NCI-H446 (cell line): Measurements from ENCODE around the gene LTBR.

ENCODE experiments used
- DNase-seq, 2 experiments: peaks; one replicate each; lab custom pipeline; 2025; lab: John Stamatoyannopoulos, UW

The LTBR gene

DNA sequence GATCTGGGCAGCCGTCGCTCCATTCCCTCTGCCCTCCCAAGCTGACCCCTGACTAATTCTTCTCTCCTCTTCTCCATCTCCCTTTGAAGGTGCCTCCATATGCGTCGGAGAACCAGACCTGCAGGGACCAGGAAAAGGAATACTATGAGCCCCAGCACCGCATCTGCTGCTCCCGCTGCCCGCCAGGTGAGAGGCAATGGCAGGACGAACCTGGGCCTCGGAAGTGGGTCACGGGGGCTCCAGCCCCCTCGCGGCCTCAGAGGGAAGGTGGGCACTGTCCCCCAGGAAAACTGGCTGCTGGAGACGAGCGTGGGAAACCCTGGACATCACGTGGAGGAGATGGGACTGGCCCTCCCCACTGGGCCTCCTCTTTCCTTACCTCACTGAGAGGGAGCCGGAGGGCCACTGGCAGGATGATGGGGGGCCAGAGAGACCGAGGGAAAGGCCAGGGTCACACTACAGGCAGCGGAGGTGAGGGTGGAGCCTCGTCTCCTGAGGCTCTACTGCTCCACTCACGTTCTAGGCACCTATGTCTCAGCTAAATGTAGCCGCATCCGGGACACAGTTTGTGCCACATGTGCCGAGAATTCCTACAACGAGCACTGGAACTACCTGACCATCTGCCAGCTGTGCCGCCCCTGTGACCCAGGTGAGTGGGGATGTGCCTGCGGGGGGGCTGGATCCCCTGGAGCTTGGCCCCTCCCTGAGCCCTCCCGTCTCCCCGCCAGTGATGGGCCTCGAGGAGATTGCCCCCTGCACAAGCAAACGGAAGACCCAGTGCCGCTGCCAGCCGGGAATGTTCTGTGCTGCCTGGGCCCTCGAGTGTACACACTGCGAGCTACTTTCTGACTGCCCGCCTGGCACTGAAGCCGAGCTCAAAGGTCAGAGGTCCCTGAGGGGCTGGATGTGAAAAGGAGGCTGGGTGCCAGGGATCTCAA lies 806 bp downstream of the LTBR start:
- no peak for DNase-seq

DNA sequence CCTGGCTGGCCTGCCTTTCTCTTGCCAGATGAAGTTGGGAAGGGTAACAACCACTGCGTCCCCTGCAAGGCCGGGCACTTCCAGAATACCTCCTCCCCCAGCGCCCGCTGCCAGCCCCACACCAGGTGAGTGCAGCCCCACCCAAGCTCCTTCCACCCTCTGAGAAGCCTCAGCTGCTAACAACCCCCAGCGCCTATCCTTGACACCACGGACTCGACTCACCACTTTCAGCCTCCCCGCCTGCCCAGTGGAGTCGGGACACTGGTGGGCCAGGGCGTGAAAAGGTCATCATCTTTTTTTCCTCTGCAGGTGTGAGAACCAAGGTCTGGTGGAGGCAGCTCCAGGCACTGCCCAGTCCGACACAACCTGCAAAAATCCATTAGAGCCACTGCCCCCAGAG lies 2.1 kb downstream of the LTBR start:
- DNase-seq, result no peak

DNA sequence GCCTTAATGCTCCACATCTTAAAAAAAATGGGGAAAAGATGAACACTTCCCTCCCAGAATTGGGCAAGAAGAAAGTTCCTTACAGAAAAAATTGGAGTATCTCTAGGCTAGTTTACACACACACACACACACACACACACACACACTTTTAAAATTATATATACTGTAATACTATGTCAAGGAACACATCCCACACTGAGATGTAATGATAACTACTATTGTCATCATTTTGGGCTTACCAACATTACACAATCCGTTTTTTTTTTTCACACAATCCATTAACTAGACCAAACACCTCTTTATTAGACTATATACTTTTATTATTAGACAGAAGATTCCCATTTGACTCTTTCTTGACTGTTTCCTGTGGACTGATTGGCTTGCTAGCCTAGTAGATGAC lies 2.5 kb downstream of the LTBR start:
- DNase-seq, result no peak

DNA sequence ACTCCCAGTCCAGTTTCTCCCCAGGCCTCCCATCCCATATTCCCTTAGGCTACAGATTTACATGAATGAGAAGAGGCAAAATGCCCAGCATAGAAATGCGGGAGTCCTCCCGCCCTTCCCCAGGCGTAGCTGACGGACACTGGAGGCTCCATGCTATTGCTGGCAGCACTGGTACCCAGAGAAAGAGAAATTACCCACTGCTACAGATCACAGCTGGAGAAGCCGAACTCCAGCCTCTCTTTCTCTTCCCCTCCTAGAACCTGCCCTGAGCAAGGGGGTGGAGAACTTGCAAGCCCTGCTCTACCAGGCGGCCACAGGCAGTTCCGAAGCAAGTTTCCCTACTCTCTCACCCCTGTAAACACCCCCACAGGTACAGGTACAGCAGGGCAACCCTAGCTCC lies 3.6 kb downstream of the LTBR start:
- DNase-seq, result no peak

DNA sequence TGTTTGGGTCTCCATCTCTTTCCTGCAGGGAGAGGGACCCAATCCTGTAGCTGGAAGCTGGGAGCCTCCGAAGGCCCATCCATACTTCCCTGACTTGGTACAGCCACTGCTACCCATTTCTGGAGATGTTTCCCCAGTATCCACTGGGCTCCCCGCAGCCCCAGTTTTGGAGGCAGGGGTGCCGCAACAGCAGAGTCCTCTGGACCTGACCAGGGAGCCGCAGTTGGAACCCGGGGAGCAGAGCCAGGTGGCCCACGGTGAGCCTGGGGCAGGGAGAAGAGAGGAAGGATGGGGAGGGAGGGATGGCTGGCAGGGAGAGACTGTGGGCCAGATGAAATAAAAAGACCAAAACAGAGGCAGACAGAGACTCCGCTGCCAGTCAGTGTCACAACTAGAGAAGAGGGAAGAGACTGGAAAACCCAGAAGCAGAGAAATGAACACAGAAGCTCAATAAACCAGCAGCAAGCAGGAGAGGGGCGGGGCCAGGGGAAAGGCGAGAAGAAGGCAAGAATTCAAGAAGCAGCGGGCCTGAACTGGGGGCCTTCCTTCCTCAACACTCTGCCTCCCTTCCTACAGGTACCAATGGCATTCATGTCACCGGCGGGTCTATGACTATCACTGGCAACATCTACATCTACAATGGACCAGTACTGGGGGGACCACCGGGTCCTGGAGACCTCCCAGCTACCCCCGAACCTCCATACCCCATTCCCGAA lies 6.3 kb downstream of the LTBR start:
- no peak for DNase-seq

DNA sequence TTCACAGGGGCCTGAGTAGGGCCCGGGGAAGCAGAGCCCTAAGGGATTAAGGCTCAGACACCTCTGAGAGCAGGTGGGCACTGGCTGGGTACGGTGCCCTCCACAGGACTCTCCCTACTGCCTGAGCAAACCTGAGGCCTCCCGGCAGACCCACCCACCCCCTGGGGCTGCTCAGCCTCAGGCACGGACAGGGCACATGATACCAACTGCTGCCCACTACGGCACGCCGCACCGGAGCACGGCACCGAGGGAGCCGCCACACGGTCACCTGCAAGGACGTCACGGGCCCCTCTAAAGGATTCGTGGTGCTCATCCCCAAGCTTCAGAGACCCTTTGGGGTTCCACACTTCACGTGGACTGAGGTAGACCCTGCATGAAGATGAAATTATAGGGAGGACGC lies 7.1 kb downstream of the LTBR start:
- DNase-seq, result no peak

DNA sequence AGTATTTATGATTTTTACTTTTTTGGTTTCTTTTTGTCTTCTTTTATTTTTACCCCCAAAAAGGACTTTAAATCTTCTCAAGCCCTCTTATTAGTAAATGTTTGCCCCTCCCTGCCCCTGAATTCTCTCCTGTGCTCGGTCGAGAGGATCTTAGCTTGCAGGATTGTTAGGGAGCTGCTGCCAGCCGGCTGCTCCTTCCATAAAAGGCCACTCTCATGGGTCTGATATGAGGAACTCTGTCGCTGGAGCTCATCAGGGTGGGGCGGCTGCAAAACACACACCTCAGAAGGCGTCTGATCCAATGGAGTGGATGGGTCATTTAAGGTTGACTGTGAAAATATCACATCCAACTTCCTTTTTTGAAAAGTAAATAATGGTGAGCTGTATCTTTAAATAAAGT lies 8.5 kb downstream of the LTBR start:
- DNase-seq, result no peak

DNA sequence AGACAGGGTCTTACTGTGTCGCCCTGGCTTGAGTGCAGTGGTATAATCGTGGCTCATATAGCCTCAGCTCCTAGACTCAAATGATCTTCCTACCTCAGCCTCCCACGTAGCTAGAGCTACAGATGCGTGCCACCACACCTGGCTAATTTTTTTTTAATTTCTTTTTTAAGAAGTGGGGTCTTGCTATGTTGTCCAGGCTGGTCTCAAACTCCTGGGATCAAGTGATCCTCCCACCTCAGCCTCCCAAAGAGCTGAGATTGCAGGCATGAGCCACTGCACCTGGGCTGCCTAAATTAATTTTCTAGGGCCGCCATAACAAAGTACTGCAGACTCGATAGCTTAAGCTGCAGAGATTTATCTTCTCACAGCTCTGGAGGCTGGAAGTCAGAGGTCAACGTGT lies 9.1 kb downstream of the LTBR start:
- no peak for DNase-seq

DNA sequence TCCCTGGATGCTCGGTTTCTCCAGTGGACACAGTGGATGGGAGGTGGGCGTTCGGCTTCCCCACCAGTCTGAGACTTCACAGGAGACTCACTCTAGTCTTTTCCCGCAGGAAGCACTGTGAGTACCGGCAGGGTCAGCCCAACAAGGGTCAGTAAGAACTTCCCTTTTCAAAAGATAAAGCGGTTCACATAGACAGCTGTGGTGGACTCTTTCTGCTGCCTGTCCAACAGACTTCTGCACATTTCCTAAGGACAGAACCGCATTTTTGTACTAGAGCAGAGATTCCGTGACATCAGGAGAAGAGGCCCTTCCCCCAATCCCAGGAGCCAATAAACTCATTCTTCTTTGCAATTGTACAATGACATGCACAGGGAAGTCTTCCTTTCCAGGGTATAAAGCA lies 10.4 kb downstream of the LTBR start:
- DNase-seq, result no peak

DNA sequence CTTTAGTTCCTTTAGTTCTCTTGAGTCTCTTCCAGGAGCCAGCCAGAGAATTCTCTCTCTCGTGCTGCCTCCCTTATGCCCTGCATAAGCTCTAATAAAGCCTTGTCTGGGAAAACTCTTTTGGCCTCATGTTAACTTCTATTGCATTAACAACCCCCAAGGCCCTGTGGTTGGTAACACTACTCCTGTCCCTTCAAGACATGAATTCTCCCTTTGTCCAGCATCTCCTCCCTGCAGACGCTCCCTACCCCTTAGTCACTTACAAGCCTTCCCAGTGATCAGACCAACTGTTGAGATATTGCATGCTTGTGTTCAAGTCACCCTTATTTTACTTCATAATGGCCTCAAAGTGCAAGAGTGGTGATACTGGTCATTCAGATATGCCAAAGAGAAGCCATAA lies 12.1 kb downstream of the LTBR start:
- no peak for DNase-seq

DNA sequence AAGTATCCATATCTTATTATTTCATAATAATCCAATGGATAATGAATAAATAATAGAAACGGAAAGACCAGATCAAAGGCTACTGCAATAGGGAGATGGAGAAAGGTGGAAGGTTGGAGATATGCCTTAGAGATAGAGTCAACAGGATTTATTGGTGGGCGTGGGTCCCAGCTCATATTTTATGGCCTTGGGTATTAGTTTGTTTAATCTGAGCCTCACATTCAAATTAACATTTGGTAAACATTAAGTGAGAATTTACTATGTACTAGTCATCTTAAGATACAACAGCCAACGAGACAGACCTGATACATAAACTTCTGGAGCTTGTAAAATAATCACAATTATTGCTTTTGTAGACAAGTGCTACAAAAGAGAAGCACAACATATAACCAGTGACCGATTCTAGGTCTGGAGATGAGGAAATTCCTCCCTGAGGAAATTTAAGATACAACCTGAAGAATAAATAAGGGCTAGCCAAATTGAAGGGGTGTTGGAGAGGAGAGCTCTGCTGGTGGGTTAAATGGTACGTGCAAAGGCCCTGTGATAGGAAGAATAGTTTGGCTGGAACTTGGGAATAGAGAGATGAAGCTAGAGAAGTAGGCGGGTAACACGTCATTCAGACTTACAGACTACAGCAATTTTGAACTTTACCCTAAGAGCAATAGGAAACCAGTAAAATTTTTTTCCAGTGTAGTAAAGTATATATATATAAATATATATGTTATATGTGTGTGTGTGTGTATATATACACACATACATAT lies 16.1 kb downstream of the LTBR start:
- no peak for DNase-seq

DNA sequence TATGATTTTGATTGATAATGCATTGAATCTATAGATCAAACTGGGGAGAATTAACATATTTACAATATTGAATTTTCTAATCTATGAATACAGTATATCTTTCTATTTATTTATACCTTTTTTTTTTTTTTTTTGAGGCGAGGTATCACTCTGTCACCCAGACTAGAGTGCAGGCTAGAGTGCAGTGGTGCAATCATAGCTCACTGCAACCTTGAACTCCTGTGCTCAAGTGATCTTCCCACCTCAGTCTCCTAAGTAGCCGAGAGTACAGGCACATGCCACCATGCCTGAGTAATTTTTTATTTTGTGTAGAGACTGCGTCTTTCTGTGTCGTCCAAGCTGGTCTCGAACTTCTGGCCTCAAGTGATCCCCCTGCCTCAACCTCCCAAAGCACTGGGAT lies 20.4 kb downstream of the LTBR start:
- no peak for DNase-seq

DNA sequence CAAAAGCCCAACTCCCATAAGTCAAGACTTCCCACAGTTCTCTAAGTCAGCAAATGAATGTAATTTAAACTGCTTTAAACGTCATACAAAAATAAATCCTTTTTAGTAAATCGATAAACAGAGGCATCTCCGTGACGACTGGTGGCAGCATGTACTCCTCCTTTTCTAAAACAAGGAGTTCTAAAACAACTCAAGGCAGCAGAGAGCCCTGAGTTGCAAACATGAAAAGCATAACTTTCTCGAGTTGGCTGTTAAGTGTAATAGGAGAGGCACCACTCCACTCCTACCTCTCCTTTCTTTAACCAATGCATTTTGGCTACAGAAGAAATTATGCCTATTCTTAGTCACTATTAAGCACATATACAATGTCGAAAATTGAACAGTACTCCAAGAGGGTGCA lies 22.0 kb downstream of the LTBR start:
- DNase-seq, result no peak

DNA sequence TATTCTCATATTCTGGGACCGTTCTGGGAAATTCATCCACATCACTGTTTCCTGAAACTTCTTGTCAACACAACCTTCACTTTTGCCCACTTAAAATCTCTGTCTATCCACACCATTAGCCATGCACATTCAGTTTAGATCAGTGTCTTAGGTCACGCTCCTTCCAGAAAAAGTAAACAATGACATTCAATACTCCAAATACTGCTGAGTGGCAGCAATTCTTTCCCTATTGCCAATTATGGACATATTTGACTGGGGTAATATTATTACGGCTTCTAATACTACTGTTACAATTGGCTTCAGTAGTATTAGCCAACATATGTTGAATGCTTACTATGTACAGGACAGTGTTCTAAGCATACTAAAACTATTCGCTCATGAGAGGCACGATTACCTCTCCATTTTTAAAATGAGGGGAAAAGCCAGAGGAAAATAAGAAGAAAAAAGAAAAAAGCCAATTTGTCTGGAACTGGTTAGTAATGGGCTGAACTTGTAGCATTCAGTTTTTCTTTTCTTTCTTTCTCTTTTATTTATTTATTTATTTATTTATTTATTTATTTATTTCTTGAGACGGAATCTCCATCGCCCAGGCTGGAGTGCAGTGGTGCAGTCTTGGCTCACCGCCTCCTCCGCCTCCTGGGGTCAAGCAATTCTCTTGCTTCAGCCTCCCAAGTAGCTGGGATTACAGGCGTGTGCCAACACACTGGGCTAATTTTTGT lies 23.4 kb downstream of the LTBR start:
- no peak for DNase-seq

DNA sequence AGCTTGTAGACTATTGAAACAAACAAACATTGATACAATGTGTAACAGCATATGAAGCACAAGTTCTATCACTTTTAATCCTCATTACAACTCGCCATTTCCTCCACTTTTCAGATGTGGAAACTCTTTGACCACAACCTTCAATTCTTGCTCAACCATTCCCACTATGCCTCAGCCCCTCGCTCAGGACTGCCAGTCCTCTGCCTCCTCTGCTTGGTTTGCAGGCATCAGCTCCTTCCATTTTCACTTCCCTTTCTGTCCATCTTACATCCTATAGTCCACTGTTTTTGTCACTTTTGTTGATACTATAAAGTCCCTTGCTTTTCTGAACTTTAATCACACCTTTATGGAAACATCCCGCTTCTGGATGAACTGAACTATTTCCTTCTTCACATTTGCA lies 32.6 kb downstream of the LTBR start:
- DNase-seq, result no peak

DNA sequence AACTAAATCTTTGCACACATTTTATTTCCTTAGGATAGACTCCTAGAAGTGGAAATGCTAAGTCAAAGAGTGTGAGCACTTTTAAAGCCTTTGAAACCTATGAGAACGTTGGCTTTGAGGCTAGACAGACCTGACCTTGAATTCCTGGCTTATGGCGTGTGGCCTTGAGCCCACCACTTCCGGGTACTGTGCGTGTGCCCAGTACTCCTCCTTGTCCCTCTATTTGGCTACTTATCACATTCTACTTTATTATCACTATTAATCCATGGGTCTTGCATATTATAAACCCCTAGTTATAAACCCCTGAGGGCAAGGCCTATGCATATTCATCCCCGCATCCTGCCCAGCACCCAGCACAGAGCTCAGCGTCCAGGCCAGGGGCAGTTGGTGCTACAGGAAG lies 34.8 kb downstream of the LTBR start:
- no peak for DNase-seq

DNA sequence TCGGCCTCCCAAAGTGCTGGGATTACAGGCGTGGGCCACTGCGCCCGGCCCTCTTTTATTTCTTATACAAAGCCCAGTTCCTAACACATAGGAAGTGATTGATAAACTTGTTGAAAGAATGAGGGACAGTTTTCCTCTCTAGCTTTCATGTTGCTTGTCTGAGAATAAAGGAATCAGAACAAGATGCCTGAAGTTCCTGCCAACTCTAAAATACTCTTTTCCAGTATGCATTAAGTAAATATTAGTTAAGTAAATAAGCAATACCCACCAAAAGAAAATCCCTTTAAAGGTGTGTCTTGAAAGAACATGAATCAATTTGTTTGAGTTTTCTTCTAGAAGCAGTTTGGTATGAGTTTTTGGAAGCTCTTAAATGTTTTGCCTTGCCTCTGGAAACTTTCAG lies 36.4 kb downstream of the LTBR start:
- no peak for DNase-seq

DNA sequence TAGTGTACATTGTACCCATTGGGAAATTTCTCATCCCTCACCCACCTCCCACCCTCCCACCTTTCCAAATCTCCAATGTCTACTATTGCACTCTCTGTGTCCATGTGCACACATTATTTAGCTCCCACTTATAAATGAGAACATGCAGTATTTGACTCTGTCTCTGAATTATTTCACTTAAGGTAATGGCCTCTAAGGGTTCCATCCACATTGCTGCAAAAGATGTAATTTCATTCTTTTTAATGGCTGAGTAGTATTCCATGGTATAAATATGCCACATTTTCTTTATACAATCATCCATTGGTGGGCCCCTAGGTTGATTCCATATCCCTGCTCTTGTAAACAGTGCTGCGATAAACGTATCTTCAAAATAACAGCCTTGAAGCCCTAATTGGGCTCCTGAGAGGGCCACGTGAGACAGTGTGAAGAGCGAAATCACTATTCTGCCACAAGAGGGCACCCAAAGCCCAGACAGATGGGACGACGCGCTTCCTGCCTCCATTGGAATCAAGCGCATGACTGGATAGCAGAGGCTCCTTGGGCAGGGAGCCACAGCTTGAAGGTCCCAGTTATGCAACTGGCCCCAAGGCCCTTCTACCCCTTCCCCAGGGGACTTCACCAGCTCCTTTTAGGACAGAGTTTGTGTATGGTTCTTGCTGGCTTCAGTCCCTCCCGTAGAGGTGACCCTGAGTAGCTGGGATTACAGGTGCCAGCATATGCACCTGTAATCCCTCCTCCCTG lies 39.5 kb downstream of the LTBR start:
- DNase-seq, result peak; percentile 83 to 95

DNA sequence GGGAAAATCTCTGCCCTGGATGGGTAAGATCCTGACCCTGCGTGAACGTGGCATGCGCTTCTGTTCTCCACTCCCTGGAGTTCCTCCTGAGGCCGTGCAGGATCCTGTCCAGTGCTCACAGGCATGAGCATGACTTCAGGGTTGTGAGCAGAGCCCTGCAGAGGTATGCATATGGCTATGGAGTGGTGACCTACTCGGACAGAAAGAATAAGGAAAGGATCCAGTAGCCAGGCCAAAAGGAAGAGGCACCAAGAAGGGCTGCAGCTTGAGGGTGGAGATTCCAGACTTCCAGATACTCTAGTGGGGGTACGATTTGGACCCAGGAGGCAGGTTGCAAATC lies 40.0 kb downstream of the LTBR start:
- DNase-seq, result no peak

DNA sequence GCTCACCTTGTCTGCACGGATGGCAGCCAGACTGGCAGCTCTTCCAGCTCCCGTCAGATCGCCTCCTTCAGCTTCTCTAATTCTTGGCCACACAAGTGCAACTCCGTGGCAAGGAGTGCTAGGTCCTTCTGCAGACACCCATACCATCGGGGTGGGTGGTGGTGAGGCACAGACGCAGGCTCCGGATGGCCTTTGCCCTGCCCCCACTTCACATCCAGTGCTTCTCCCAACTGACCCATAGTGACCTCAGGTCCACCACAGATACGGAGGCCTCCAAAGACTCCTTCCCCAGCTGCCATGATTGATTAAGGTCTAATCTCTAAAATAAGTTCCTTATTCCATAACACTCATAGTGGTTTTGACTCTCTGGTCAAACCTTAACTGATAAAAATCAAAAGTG lies 40.9 kb downstream of the LTBR start:
- no peak for DNase-seq
